T1000 (cell line): ENCODE measurements around the gene SEC24C.

Experiments used
- DNase-seq: peaks from one replicate; lab custom pipeline; 2025; ENCODE audit warnings: mixed read lengths; lab: John Stamatoyannopoulos, UW

Gene SEC24C

DNA sequence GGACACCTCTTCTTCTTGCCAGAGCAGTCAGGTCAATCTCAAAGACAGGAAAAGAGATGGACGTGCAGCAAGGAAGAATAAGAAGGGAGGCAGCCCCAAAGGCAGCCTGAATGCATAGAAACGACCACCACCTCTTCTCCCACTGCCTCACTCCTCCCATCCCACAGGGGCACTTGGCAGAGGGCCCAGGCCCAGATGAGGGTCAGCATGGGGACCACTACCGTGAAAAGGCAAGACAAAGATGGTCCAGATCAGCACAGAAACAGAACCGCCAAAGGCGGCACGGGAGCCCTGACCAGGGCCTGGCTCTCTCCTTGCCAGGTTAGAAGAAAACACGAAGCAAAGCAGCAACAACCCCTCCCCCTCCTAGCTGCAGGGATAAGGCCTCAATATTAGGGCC, 69.2 kb downstream of the SEC24C start:
- no peak for DNase-seq

DNA sequence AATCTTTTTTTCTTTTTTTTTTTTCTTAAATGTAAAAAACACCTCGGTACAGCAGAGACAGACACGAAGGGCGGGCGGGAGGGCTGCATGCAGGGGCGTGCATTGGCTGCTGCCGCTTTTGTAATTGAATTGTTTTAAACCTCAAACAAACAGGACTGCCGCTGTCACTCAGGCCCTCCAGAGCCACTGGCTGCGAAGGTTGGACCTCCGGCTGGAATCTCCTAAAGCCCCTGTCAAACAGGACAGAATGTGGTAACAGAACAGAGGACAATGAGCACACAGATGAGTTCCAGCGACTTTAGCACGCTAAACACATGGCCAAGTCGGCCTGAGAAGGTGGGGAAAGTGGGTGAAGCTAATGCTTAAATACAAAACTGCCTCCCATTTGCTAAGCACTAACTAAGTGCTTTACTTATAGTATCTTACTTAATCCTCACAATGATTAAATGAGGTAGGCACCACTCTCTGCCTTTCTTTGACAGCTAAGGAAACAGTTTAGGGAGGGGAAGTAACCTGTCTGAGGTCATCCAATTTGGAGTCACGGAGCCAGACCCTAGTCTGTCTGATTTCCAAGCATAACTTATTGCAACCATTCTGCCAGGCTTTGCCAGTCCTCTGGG, 70.2 kb downstream of the SEC24C start:
- DNase-seq: no peak

DNA sequence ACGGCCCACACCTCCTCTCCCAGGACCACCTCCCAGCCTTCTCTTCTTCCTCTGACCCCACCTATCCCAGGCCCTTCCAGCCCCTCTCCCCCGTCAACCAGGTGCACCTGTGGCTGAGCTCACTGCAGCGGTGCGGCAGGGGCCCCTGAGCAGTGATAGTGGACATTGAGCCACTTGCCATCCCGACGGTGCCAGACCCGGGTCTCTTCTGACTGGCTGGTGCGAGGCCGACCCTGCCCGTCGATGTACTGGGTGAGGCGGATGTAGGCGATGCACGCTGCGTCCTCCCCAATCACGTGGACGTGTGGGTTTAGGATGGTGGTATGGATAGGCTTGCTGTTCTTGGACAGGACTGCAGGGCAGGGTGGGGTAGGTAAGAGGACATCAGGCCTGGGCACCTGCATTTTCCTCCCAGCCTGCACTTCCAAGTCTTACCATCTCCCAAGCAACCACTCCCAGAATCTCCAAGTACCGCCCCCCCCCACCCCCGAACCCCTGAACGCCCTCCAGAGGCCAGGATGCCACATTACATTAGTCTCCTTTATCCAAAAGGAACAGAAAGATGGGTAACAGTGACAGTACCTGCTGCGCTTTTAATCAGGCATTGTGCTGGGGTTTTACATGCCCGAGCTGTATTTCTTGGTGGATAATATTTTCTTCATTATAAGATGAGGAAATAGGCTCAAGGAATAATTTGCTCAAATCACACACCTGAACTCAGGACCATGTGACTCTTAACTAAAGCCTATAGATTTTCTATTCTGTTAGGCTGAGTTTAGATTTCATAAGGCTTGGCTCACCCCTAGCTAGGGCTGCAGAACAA, 70.9 kb downstream of the SEC24C start:
- DNase-seq: no peak

DNA sequence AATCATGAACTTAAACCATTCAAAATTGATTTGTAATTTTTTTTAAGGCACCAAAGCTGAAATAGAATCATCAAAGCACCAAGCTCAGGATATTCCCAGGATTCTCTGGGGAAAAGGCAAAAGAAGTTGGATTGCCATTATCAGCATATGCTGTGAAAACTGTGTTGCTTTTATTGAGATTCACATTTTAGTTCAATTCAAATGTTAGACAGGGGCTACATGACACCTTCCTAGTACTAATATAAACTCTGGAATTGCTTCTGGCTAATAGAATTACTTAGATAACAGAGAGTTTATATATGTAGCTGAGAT, 71.5 kb downstream of the SEC24C start:
- DNase-seq: no peak

DNA sequence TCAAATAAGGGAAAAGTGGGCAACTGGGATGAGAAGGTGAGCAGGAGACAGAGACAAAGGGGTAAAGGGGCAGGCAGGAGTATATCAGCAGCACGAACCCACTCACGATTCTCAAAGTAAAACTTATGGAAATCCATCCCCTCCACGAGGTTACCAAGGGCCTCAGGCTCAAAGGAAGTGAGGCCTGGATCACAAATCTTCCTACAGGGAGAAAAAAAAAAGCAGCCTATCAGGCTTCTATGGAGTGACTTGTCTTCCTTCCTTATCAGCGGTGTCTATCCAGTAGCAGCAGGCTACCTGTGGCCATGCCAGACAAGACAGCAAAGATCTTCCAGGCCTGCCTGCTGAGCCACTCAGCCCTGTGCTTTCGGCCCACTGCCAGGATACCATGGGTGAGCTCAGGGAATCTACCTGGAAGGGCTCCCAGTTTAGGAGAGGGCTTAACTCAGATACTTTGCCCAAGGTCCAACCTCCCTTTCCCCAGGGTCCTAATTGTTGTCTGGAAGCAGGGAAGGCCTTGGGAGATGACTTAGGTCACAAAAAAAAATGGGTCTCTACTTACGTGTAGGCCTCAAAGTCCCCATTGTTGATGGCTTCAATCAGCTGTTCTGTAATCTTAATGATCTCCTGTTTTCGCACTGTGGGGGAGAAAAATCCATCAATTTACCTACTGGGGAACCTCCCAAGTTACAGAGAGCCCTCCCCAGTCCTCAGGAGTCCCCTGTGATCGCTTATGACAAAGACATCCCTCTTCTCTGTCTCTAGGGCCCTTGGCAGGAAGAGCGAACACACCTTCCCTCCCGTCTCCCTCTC, 73.0 kb downstream of the SEC24C start:
- no peak for DNase-seq

DNA sequence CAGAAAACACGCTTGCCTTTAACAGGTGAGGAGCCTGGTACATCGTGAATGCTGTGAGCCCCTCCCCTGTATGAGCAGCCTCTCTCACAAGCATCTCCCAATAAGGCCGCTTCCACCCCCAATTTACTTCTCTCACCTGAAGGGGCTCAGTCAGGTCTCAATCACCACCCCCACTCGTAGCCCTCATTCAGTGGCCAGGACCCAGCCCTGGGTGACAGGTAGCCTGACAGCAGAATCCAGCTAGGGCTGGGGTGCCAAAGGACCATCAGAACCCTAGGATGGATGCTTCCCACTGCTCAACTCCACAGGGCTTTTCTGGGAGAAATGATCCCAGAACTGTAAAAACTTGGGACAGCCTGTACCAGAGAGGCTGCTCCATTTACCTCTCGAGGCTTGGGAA, 73.7 kb downstream of the SEC24C start:
- DNase-seq: no peak

DNA sequence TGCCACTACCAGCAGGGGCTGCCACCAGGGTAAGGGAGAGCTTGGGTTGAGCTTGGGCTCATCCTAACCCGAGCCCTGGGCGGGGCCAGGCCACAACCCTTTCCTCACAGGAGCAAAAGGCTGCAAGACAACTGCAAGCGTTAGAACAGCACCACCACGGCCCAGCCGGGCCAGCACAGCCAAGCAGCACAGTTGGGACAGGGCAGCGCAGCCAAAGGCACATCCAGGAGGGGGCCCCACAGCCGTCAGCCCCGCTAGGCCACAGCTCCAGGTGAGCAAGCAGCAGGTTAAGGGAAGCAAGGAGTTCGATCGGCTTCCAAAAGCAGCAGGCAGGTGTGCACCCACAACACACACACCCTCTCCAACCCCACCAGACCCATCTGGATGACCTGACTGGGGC, 74.2 kb downstream of the SEC24C start:
- no peak for DNase-seq

DNA sequence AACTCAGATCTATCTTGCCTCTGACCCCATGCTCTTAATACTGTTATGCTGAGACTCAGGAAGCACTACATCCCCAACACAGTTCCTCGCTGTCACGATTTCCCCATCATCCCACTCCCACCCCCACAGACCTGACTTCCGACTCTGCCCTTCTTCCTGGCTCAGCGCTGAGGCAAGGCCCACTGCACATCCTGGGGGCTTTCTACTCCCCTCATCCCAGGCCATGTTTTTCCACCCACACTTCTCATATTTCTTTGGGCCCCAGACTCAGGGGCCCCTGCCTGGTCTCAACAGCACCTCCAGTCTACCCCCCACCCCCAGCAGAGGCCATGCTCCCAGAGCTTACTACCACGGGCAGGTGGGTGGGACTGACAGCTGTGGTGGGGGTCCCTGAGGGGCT, 74.9 kb downstream of the SEC24C start:
- no peak for DNase-seq

DNA sequence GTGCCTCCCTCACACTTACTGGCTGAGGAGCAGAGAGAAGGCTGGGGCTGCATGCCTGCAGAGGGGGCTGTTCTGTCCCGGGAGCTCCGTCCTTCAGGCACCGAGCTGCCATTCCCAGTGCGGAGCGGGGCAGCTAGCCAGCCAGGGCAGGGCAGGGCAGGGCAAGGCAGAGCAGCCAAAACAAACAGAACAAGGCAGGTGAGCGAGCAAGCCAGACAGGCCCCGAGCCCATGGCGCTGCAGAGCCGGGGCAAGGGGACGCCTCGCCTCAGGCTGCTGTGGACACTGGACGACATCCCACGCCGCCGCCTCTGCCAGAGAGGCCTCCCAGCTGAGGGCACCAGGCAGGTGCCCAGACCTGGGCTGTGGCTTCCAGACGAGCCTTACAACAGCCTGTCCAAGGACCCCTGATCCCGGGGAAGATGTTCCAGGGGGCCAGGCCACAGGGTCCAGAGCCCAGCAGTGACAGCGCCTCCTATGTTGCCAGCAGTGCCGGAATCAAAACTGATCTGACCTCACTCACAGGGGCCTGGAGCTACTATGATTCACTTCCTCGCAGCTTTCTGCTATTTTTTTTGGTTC, 75.4 kb downstream of the SEC24C start:
- DNase-seq: no peak
